H9 (cell line): ENCODE data around the gene GPC3. TPM values are rescaled to one million over a fixed set of nuclear protein-coding genes. Genes with fewer than 3 reads are reported as not detected.

ENCODE experiments used
- DNase-seq: peaks from one replicate; pipeline ENCODE4 v3.0.0-alpha.2; 2017
- H2AFZ ChIP-seq: one replicate; pipeline ENCODE4 v1.6.1; 2013; ENCODE audit warnings: mild to moderate bottlenecking, low read length, control low read depth, moderate library complexity
- H2AK5ac ChIP-seq: 2 replicates; pipeline ENCODE4 v1.6.1; 2013; ENCODE audit warnings: low read length, control low read depth, mixed read lengths; ENCODE audit not compliant: insufficient read length
- H2BK120ac ChIP-seq: one replicate; pipeline ENCODE4 v1.6.1; 2013; ENCODE audit warnings: low read depth, mild to moderate bottlenecking, low read length, control low read depth, inconsistent platforms; ENCODE audit not compliant: poor library complexity, severe bottlenecking
- H2BK12ac ChIP-seq: 2 replicates; pipeline ENCODE4 v1.6.1; 2013; ENCODE audit warnings: low read length, control low read depth, mixed read lengths, low read depth; ENCODE audit not compliant: insufficient read length
- H2BK15ac ChIP-seq: 2 replicates; pipeline ENCODE4 v1.6.1; 2013; ENCODE audit warnings: low read depth, low read length, control low read depth
- H2BK20ac ChIP-seq: one replicate; pipeline ENCODE4 v1.6.1; 2013; ENCODE audit warnings: low read depth, mild to moderate bottlenecking, low read length, control low read depth, inconsistent platforms; ENCODE audit not compliant: poor library complexity, severe bottlenecking
- H2BK5ac ChIP-seq: 2 replicates; pipeline ENCODE4 v1.6.1; 2013; ENCODE audit warnings: low read length, control low read depth, mixed read lengths; ENCODE audit not compliant: insufficient read length
- H3K14ac ChIP-seq: 2 replicates; pipeline ENCODE4 v1.6.1; 2013; ENCODE audit warnings: low read length, control low read depth; ENCODE audit not compliant: insufficient read depth
- H3K18ac ChIP-seq: 2 replicates; pipeline ENCODE4 v1.6.1; 2013; ENCODE audit warnings: low read depth, mild to moderate bottlenecking, mixed read lengths, low read length, control low read depth; ENCODE audit not compliant: insufficient read length
- H3K23ac ChIP-seq: 2 replicates; pipeline ENCODE4 v1.6.1; 2013; ENCODE audit warnings: low read length, control low read depth, mixed read lengths, low read depth; ENCODE audit not compliant: insufficient read length
- H3K23me2 ChIP-seq: 2 replicates; pipeline ENCODE4 v1.6.1; 2013; ENCODE audit warnings: low read depth, mild to moderate bottlenecking, mixed read lengths, low read length, control low read depth; ENCODE audit not compliant: insufficient read length, poor library complexity, severe bottlenecking
- H3K27ac ChIP-seq: 2 replicates; pipeline ENCODE4 v1.5.1; 2013; ENCODE audit warnings: low read length, control low read depth, mixed read lengths, low read depth; ENCODE audit not compliant: insufficient read length
- H3K27me3 ChIP-seq: 2 replicates; pipeline ENCODE4 v1.6.1; 2013; ENCODE audit warnings: low read length, control low read depth, inconsistent platforms; ENCODE audit not compliant: insufficient read depth
- H3K4ac ChIP-seq: 2 replicates; pipeline ENCODE4 v1.6.1; 2013; ENCODE audit warnings: low read depth, mild to moderate bottlenecking, control low read depth, inconsistent platforms, low read length, moderate library complexity
- H3K4me1 ChIP-seq: 2 replicates; pipeline ENCODE4 v1.6.1; 2013; ENCODE audit warnings: low read length, control low read depth, inconsistent platforms; ENCODE audit not compliant: insufficient read depth
- H3K4me2 ChIP-seq: 2 replicates; pipeline ENCODE4 v1.6.1; 2013; ENCODE audit warnings: low read length, control low read depth, mixed read lengths; ENCODE audit not compliant: insufficient read length, insufficient read depth
- H3K56ac ChIP-seq: 2 replicates; pipeline ENCODE4 v1.6.1; 2013; ENCODE audit warnings: low read depth, mild to moderate bottlenecking, mixed read lengths, low read length, control low read depth; ENCODE audit not compliant: insufficient read length
- H3K79me1 ChIP-seq: 2 replicates; pipeline ENCODE4 v1.6.1; 2013; ENCODE audit warnings: low read depth, mild to moderate bottlenecking, moderate library complexity, low read length, control low read depth, inconsistent platforms; ENCODE audit not compliant: insufficient read depth, poor library complexity, severe bottlenecking
- H3K79me2 ChIP-seq: 2 replicates; pipeline ENCODE4 v1.6.1; 2013; ENCODE audit warnings: low read length, control low read depth, inconsistent platforms; ENCODE audit not compliant: insufficient read depth
- H3K9ac ChIP-seq: 2 replicates; pipeline ENCODE4 v1.6.1; 2013; ENCODE audit warnings: low read length, control low read depth, mixed read lengths; ENCODE audit not compliant: insufficient read length; ENCODE audit errors: extremely low read depth
- H3K9me3 ChIP-seq: one replicate; pipeline ENCODE4 v1.6.1; 2013; ENCODE audit warnings: low read depth, low read length, inconsistent platforms; ENCODE audit not compliant: control insufficient read depth
- H3T11ph ChIP-seq: one replicate; pipeline ENCODE4 v1.6.1; 2013; ENCODE audit warnings: mild to moderate bottlenecking, low read length, control low read depth, inconsistent platforms
- H4K20me1 ChIP-seq: one replicate; pipeline ENCODE4 v1.6.1; 2013; ENCODE audit not compliant: control insufficient read depth, insufficient read length, insufficient read depth
- H4K5ac ChIP-seq: 2 replicates; pipeline ENCODE4 v1.6.1; 2013; ENCODE audit warnings: low read depth, mild to moderate bottlenecking, mixed read lengths, low read length, control low read depth; ENCODE audit not compliant: insufficient read length
- H4K8ac ChIP-seq: replicated peaks from 2 replicates; pipeline ENCODE4 v1.6.1; 2013; ENCODE audit warnings: low read length, control low read depth, mixed read lengths, low read depth; ENCODE audit not compliant: insufficient read length
- H4K91ac ChIP-seq: 2 replicates; pipeline ENCODE4 v1.6.1; 2013; ENCODE audit warnings: low read depth, mild to moderate bottlenecking, moderate library complexity, mixed read lengths, low read length, control low read depth; ENCODE audit not compliant: insufficient read length
- H3K27ac Mint-ChIP-seq, 3 experiments: 2 replicates in 2 of 3; 3 replicates in 1 of 3; pipeline ENCODE4 v1.8.0; 2020 to 2021; ENCODE audit warnings: mixed read lengths in 3 of 3, mild to moderate bottlenecking in 1 of 3, moderate library complexity in 1 of 3
- H3K27me3 Mint-ChIP-seq: 2 replicates; pipeline ENCODE4 v1.8.0; 2021; ENCODE audit warnings: low read depth, mild to moderate bottlenecking, moderate library complexity, mixed read lengths
- H3K36me3 Mint-ChIP-seq, 3 experiments: 2 replicates in 2 of 3; 3 replicates in 1 of 3; pipeline ENCODE4 v1.8.0; 2020 to 2021; ENCODE audit warnings: low read depth in 3 of 3, mixed read lengths in 3 of 3; ENCODE audit not compliant: insufficient read depth in 1 of 3
- H3K4me1 Mint-ChIP-seq, 2 experiments: 2 replicates each; pipeline ENCODE4 v1.8.0; 2020; ENCODE audit warnings: mixed read lengths in 2 of 2
- H3K4me3 Mint-ChIP-seq, 2 experiments: 2 replicates in 1 of 2; 3 replicates in 1 of 2; pipeline ENCODE4 v1.8.0; 2020 to 2021; ENCODE audit warnings: mild to moderate bottlenecking in 2 of 2, mixed read lengths in 2 of 2, moderate library complexity in 1 of 2
- H3K9me3 Mint-ChIP-seq, 2 experiments: 2 replicates in 1 of 2; 3 replicates in 1 of 2; pipeline ENCODE4 v1.8.0; 2020; ENCODE audit warnings: mild to moderate bottlenecking in 2 of 2, mixed read lengths in 2 of 2, moderate library complexity in 1 of 2
- CTCF ChIP-seq: fragments of 200-600 bp; sonication (generic); conservative IDR thresholded peaks from 3 replicates; pipeline ENCODE4 v1.8.0; 2021; ENCODE audit warnings: antibody characterized with exemption, mild to moderate bottlenecking
- WGBS: extraction: QIAGEN DNeasy Blood & Tissue Kit; methylation state at CpG from one replicate; pipeline ENCODE4 v1.1.7; 2013; ENCODE audit warnings: missing lambda C conversion rate, low lambda C conversion rate, mixed read lengths; ENCODE audit not compliant: insufficient read length; ENCODE audit errors: extremely low coverage; 5-methylcytosine and 5-hydroxymethylcytosine counted together
- total RNA-seq: library from RNA; stranded (reverse); gene quantifications from 2 replicates; pipeline ENCODE4 v1.2.1, GENCODE V29; 2021

Gene GPC3
- total RNA-seq, 1 experiment from 2014 or later: 108 TPM

DNA sequence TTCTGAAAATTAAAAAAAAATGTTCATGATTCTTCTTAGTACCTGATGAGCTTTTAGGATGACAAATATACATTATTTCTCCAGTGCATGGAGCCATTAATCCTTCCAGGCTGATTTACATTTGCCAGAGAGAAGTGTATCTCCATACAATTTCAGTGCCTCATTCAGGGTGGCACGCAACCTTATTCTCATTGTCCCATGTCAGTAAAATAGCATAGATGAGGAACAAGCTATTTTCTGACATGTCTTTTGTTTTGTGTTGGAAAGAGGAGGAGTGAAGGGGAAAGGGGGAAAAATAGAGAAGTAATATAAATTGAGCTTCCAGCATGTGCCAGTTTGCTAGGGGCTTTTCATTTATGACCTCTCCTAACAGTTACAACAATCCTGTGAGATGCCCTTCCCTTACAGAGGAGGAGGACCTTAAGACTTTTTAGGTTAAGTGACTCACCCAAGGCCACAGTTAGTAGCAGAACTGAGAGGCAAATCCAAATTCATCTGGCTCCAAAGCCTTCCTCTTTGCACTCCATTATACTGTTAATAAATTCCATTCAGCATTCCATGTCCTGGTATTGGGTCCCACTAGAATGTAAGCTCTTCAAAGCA is 295.3 kb downstream of the GPC3 start:
- H2BK12ac ChIP-seq: no peak overlapping the region
- H4K91ac ChIP-seq: no peak overlapping the region
- no peak overlapping the region for H3K14ac ChIP-seq
- H3K4me1 Mint-ChIP-seq: peaks cover 22 to 24% of the 10 kb centered on the region in 2 experiments
- no peaks in the 10 kb centered on the region for H3K23me2 ChIP-seq
- H4K8ac ChIP-seq: no peak overlapping the region
- H3K4me2 ChIP-seq: no peak overlapping the region
- no peak overlapping the region for H2BK20ac ChIP-seq
- H3K4me3 Mint-ChIP-seq: no peak overlapping the region
- no peaks in the 10 kb centered on the region; the same call in 1 of the 2 replicates for H3K27me3 Mint-ChIP-seq
- no peak overlapping the region for H2BK15ac ChIP-seq
- H3K9ac ChIP-seq: no peak overlapping the region
- H2AK5ac ChIP-seq: no peak overlapping the region
- H3K9me3 Mint-ChIP-seq: no peaks in the 10 kb centered on the region
- WGBS: no CpG with 5 or more reads among the region's 1 CpG
- H3K9me3 ChIP-seq: no peaks in the 10 kb centered on the region
- no peaks in the 10 kb centered on the region for H4K20me1 ChIP-seq
- no peak overlapping the region for H3K27ac ChIP-seq
- no peak overlapping the region for H3K4ac ChIP-seq
- H3K56ac ChIP-seq: no peak overlapping the region
- no peak overlapping the region for H3K23ac ChIP-seq
- no peak overlapping the region for H2BK120ac ChIP-seq
- H3K4me1 ChIP-seq: peaks cover 2% of the 10 kb centered on the region; the same call in 1 of the 2 replicates
- no peak overlapping the region for H4K5ac ChIP-seq
- H3K79me2 ChIP-seq: no peaks in the 10 kb centered on the region
- no peak overlapping the region for H2AFZ ChIP-seq
- no peaks in the 10 kb centered on the region for H3K27me3 ChIP-seq
- no peak overlapping the region for H2BK5ac ChIP-seq
- H3K27ac Mint-ChIP-seq: no peak overlapping the region; a peak in 1 of 7 replicates
- no peak overlapping the region for H3K18ac ChIP-seq
- DNase-seq: no peak
- peaks cover 4 to 25% (median 5%) of the 10 kb centered on the region in 3 experiments; a peak in 6 of 7 replicates for H3K36me3 Mint-ChIP-seq
- no peaks in the 10 kb centered on the region for H3K79me1 ChIP-seq
- no peak overlapping the region for H3T11ph ChIP-seq
- no peak for TF ChIP-seq CTCF
